Natural killer cell (primary cell): Measurements from ENCODE around the gene ZIC1. TPM values are rescaled to one million over a fixed set of nuclear protein-coding genes. Genes with fewer than 3 reads are reported as not detected.

Source experiments
- ATAC-seq, 3 donors: fragments of 150-1000 bp in 2 of 3; fragments of 200-7000 bp in 1 of 3; cut with Tn5 transposase; 1 replicate in 1 of 3; 2 replicates in 2 of 3; pipeline ENCODE4 v1.10.0; 2021; ENCODE audit warnings: mild to moderate bottlenecking in 2 of 3, moderate library complexity in 2 of 3
- DNase-seq, 2 donors: peaks; one replicate each; pipeline versions ENCODE4 v3.0.0 to v3.0.0-alpha.2; 2013 to 2021; ENCODE audit warnings: mixed read lengths in 1 of 2
- H3K27ac ChIP-seq: one replicate; pipeline ENCODE4 v1.5.1; 2013; ENCODE audit warnings: mild to moderate bottlenecking, low read length
- H3K27me3 ChIP-seq: one replicate; pipeline ENCODE4 v1.6.1; 2013; ENCODE audit warnings: low read length; ENCODE audit not compliant: control insufficient read depth, insufficient read depth
- H3K36me3 ChIP-seq: one replicate; pipeline ENCODE4 v1.6.1; 2013; ENCODE audit warnings: low read length; ENCODE audit not compliant: control insufficient read depth, insufficient read depth
- H3K4me1 ChIP-seq: one replicate; pipeline ENCODE4 v1.6.1; 2013; ENCODE audit warnings: low read length; ENCODE audit not compliant: control insufficient read depth, insufficient read depth
- H3K4me3 ChIP-seq: one replicate; pipeline ENCODE4 v1.5.1; 2013; ENCODE audit warnings: low read length
- H3K9me3 ChIP-seq: one replicate; pipeline ENCODE4 v1.6.1; 2013; ENCODE audit warnings: low read length; ENCODE audit not compliant: control insufficient read depth, insufficient read depth
- H3K27ac Mint-ChIP-seq, 2 donors: one replicate each; pipeline ENCODE4 v1.8.0; 2022; ENCODE audit warnings: mild to moderate bottlenecking in 2 of 2, mixed read lengths in 2 of 2, moderate library complexity in 1 of 2
- H3K27me3 Mint-ChIP-seq, 2 donors: one replicate each; pipeline ENCODE4 v1.8.0; 2022; ENCODE audit warnings: low read depth in 2 of 2, mixed read lengths in 2 of 2
- H3K36me3 Mint-ChIP-seq: one replicate; pipeline ENCODE4 v1.8.0; 2022; ENCODE audit warnings: mixed read lengths
- H3K4me1 Mint-ChIP-seq, 2 donors: one replicate each; pipeline ENCODE4 v1.8.0; 2022; ENCODE audit warnings: mixed read lengths in 2 of 2
- H3K4me3 Mint-ChIP-seq: one replicate; pipeline ENCODE4 v1.8.0; 2022; ENCODE audit warnings: mild to moderate bottlenecking, moderate library complexity, mixed read lengths
- H3K9me3 Mint-ChIP-seq, 2 donors: one replicate each; pipeline ENCODE4 v1.8.0; 2022; ENCODE audit warnings: mixed read lengths in 2 of 2
- CTCF ChIP-seq: fragments of 200-600 bp; IDR thresholded peaks from one replicate; pipeline ENCODE4 v1.8.0; 2022; ENCODE audit warnings: antibody characterized with exemption
- WGBS: methylation state at CpG from one replicate; pipeline ENCODE4 v1.1.7; 2013; ENCODE audit warnings: missing lambda C conversion rate; ENCODE audit not compliant: insufficient coverage; 5-methylcytosine and 5-hydroxymethylcytosine counted together
- intact Hi-C: fragments of 100-400 bp; cut with micrococcal nuclease; formaldehyde crosslinking; loops from one replicate; pipeline ENCODE4 v1.14.2; 2022
- total RNA-seq, 4 donors: library from RNA; stranded (reverse); fragments of 120-200 nt in 1 of 4; gene quantifications; one replicate each; pipeline versions ENCODE4 v1.2.3 to v1.2.4, GENCODE V29; 2013 to 2022

The ZIC1 gene
- total RNA-seq, 3 donors from 2014 or later (not counting 1 experiment from before 2014, with no cell fraction given), result not detected

- H3K27ac ChIP-seq, result no peak overlapping the region
- no peak overlapping the region for H3K4me3 Mint-ChIP-seq
- H3K27me3 Mint-ChIP-seq, result peaks cover 57 to 60% of the 10 kb centered on the region in 2 donors
- no peak for TF ChIP-seq CTCF
- no peak for DNase-seq
- H3K4me3 ChIP-seq, result no peak overlapping the region
- no peaks in the 10 kb centered on the region for H3K4me1 ChIP-seq
- peaks cover 7% of the 10 kb centered on the region for H3K36me3 Mint-ChIP-seq
- H3K4me1 Mint-ChIP-seq, result peaks cover 0 to 5% of the 10 kb centered on the region in 2 donors
- H3K27ac Mint-ChIP-seq, result no peak overlapping the region
- intact Hi-C loops, result no loop called here
- H3K27me3 ChIP-seq, result peaks cover 50% of the 10 kb centered on the region
- ATAC-seq, result no peak
- peaks cover 25% of the 10 kb centered on the region for H3K9me3 ChIP-seq
- peaks cover 3 to 4% of the 10 kb centered on the region in 2 donors for H3K9me3 Mint-ChIP-seq
- 11% methylated on average over 34 of the region's 34 CpGs for WGBS
- H3K36me3 ChIP-seq, result no peaks in the 10 kb centered on the region
Measured at GRCh38 chr3:147397155-147397874, 11.8 kb upstream of the ZIC1 start.

- H3K27ac ChIP-seq, result no peak overlapping the region
- DNase-seq, result no peak
- H3K36me3 Mint-ChIP-seq, result peaks cover 7% of the 10 kb centered on the region
- H3K4me3 Mint-ChIP-seq, result no peak overlapping the region
- no peak overlapping the region for H3K4me3 ChIP-seq
- no peak for TF ChIP-seq CTCF
- peaks cover 51 to 54% of the 10 kb centered on the region in 2 donors for H3K27me3 Mint-ChIP-seq
- intact Hi-C loops, result no loop called here
- no peaks in the 10 kb centered on the region for H3K36me3 ChIP-seq
- WGBS, result 10% methylated on average over 45 of the region's 46 CpGs
- peaks cover 3 to 5% of the 10 kb centered on the region in 2 donors for H3K9me3 Mint-ChIP-seq
- peaks cover 0 to 5% of the 10 kb centered on the region in 2 donors for H3K4me1 Mint-ChIP-seq
- peaks cover 21% of the 10 kb centered on the region for H3K9me3 ChIP-seq
- H3K27ac Mint-ChIP-seq, result no peak overlapping the region
- H3K27me3 ChIP-seq, result peaks cover 48% of the 10 kb centered on the region
- H3K4me1 ChIP-seq, result no peaks in the 10 kb centered on the region
- no peak for ATAC-seq
Measured at GRCh38 chr3:147397875-147398812, 11.0 kb upstream of the ZIC1 start.

- 20% methylated on average over 1 of the region's 2 CpGs for WGBS
- Mint-ChIP-seq H3K9me3 (peaks cover 3 to 5% of the 10 kb centered on the region in 2 donors), H3K4me1 (peaks cover 0 to 3% of the 10 kb centered on the region in 2 donors), H3K4me3 (no peak overlapping the region), H3K36me3 (peaks cover 14% of the 10 kb centered on the region), H3K27me3 (peaks cover 54 to 57% of the 10 kb centered on the region in 2 donors), H3K27ac (no peak overlapping the region)
- TF ChIP-seq CTCF, result no peak
- DNase-seq, result no peak
- Histone ChIP-seq H3K27me3 (peaks cover 43% of the 10 kb centered on the region), H3K4me3 (no peak overlapping the region), H3K27ac (no peak overlapping the region), H3K36me3 (no peaks in the 10 kb centered on the region), H3K4me1 (no peaks in the 10 kb centered on the region), H3K9me3 (peaks cover 21% of the 10 kb centered on the region)
- no peak for ATAC-seq
- intact Hi-C loops, result no loop called here
Measured at GRCh38 chr3:147398813-147399534, 10.2 kb upstream of the ZIC1 start.
